ENCODE data around the gene SAFB. TPM values are rescaled to one million over a fixed set of nuclear protein-coding genes. Genes with fewer than 3 reads are reported as not detected.
A peak's percentile ranks its signal among the peaks of the same experiment; 100 is the strongest.

Gene SAFB
- total RNA-seq, 1 donor from 2014 or later = 127 TPM

DNA sequence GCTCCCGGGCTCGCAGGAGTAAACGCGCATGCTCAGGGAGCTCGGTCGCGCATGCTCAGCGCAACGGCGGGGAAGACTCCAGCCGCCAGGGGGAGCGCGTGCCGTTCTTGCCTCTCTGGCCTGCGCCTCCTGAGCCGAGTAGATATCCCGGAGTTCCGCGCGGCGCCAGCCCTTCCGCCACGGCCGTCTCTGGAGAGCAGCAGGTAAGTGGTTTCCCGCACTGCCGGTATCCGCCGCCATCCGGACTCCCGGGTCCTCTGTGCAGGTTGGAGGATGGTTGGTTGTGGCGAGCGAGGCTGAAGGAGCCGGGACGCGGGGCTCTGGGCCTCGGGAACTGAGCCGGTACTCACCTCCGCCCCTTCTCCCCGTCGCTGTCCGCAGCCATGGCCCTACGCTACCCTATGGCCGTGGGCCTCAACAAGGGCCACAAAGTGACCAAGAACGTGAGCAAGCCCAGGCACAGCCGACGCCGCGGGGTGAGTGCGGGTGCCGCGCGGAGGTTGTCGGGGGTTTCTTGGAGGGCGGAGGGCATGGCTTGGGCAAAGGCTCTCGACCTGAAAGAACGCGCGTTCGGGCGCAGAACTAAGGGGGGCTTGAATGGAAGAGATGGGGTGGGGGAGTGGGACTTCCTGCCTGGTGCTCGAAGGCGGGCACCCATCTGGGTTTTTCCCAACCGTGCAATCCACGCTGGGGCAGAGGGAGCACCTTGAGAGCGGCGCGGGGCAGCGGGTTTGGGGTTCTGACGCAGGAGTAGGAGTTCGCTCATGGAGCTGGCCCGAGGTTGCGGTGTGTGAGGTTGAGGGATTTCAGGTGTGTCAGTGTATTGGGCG is 67.5 kb downstream of the SAFB start, which contains the start of gene RPL36:
Gene RPL36, plus strand, starts transcription at position 171 of the 830 bp plus-strand sequence. Its CDS starts 213 bp downstream, at position 384.
- peak within 1 kb of the TSS; percentile 95 for H3K27ac Mint-ChIP-seq
- no peaks in the 10 kb centered on the region for H3K27me3 Mint-ChIP-seq
- peaks cover 5% of the 10 kb centered on the region for H3K4me1 Mint-ChIP-seq (ENCODE audit: unreplicated experiment)
- H3K4me3 Mint-ChIP-seq = peak within 1 kb of the TSS; percentile 97
- TF ChIP-seq, protein P1, sequence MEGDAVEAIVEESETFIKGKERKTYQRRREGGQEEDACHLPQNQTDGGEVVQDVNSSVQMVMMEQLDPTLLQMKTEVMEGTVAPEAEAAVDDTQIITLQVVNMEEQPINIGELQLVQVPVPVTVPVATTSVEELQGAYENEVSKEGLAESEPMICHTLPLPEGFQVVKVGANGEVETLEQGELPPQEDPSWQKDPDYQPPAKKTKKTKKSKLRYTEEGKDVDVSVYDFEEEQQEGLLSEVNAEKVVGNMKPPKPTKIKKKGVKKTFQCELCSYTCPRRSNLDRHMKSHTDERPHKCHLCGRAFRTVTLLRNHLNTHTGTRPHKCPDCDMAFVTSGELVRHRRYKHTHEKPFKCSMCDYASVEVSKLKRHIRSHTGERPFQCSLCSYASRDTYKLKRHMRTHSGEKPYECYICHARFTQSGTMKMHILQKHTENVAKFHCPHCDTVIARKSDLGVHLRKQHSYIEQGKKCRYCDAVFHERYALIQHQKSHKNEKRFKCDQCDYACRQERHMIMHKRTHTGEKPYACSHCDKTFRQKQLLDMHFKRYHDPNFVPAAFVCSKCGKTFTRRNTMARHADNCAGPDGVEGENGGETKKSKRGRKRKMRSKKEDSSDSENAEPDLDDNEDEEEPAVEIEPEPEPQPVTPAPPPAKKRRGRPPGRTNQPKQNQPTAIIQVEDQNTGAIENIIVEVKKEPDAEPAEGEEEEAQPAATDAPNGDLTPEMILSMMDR (conservative IDR thresholded peaks at IDR 0.05) = peak; percentile 96
- H3K36me3 Mint-ChIP-seq = peaks cover 6% of the 10 kb centered on the region
- DNase-seq (ENCODE audit: extremely low spot score, unreplicated experiment) = peak; percentile 100
- no peaks in the 10 kb centered on the region for H3K9me3 Mint-ChIP-seq

DNA sequence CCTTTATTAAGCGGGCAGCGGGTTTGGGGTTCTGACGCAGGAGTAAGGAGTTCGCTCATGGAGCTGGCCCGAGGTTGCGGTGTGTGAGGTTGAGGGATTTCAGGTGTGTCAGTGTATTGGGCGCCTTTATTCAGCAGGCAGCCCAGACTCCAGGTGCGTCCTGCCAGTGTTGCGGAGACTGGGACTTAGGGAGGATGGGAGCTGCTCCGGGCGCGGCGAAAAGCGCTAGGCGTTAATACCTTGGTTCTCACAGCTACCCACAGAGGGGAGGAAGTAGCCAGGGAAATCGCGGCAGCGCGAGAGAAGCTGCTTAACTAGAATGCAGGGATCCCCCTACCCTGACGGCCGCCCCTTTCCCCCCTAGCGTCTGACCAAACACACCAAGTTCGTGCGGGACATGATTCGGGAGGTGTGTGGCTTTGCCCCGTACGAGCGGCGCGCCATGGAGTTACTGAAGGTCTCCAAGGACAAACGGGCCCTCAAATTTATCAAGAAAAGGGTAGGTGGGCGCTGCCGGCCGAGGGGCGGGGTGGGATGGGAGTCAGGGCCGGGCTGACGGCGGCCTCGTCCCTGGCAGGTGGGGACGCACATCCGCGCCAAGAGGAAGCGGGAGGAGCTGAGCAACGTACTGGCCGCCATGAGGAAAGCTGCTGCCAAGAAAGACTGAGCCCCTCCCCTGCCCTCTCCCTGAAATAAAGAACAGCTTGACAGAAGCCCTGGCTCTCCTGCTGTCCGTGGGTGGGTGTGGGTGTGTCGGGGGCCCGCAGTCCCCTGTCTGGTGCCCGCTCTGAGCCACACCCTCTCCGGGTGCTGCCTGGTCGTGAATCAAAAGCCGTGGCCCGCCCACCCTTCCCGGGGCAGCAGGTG is 68.3 kb downstream of the SAFB start:
- TF ChIP-seq, protein P1 (conservative IDR thresholded peaks at IDR 0.05) = no peak
- no peak for DNase-seq (ENCODE audit: extremely low spot score, unreplicated experiment)
- H3K27ac Mint-ChIP-seq = peak overlapping the region; percentile 95
- peak overlapping the region; percentile 97 for H3K4me3 Mint-ChIP-seq
- H3K4me1 Mint-ChIP-seq (ENCODE audit: unreplicated experiment) = peaks cover 5% of the 10 kb centered on the region
- H3K27me3 Mint-ChIP-seq = no peaks in the 10 kb centered on the region
- H3K36me3 Mint-ChIP-seq = peaks cover 6% of the 10 kb centered on the region
- no peaks in the 10 kb centered on the region for H3K9me3 Mint-ChIP-seq

DNA sequence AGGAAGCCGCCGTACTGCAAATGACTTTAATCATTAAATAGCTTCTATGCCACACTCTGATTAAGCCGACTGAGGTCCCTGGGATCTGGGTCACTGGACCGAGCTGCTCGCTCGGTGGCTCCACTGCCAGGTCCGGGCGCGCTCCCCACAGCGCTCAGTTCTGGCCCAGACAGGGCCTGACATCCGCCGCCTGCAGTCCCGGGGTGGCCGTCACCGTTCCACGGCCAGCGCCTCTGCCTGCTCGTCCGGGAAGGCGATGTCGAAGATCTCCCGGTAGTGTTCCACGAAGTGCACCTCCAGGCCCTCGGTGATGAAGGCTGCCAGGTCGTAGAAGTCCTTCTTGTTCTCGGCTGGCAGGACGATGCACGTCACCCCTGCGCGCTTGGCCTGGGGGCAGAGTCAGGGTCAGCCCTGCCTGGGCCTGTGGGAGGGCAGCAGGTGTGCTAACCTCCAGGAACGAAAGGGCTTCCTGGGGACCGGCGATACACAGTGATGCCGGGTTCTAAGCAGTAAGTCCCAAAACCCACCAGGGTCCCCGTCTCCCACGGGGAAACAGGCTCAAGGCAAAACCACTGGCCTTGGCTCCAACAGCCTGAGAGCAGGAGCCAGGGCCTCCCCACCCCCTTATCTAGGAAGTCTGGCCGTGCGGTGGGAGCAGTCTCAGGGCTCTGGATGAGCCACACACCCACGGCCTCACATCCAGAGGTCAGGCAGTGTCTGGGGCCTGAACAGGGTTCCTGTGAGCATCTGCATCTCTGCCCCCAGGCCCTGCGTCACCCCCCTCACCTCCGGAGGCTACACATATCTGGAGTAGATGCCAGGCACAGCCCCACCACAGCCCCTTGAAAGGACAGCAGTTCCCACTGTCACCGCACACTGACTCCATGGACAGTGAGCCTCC is 69.2 kb downstream of the SAFB start:
- H3K4me1 Mint-ChIP-seq (ENCODE audit: unreplicated experiment) = peaks cover 5% of the 10 kb centered on the region
- H3K27ac Mint-ChIP-seq = peak overlapping the region; percentile 65
- peaks cover 6% of the 10 kb centered on the region for H3K36me3 Mint-ChIP-seq
- TF ChIP-seq, protein P1 (conservative IDR thresholded peaks at IDR 0.05) = no peak
- H3K9me3 Mint-ChIP-seq = no peaks in the 10 kb centered on the region
- peak overlapping the region; percentile 97 for H3K4me3 Mint-ChIP-seq
- no peak for DNase-seq (ENCODE audit: extremely low spot score, unreplicated experiment)
- H3K27me3 Mint-ChIP-seq = no peaks in the 10 kb centered on the region

DNA sequence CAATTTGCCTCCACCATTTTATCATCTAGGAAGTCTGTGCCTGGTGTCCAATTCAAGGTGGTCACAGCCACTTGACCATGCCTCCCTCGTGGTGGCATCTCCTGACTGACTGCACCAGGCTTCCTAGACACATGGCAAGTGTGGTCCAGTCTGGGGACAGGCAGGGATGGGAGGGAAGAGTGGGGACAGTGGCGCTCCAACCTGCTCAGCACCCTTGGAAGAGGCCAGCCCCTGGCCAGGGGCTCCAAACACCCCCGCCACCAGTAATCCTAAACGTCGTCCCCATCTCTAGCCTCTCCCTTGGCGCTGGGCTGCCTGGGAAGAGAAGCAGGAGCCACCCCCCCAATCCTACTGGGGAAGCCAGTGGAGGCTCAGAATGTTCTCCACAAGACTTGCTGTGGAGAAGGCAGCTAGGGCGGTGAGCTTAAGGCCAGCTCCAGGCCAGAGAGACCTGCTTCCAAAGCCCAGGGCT is 69.9 kb downstream of the SAFB start:
- H3K27ac Mint-ChIP-seq = peak overlapping the region; percentile 65
- no peaks in the 10 kb centered on the region for H3K9me3 Mint-ChIP-seq
- TF ChIP-seq, protein P1 (conservative IDR thresholded peaks at IDR 0.05) = no peak
- no peaks in the 10 kb centered on the region for H3K27me3 Mint-ChIP-seq
- H3K4me3 Mint-ChIP-seq = peak overlapping the region; percentile 97
- H3K4me1 Mint-ChIP-seq (ENCODE audit: unreplicated experiment) = peaks cover 5% of the 10 kb centered on the region
- H3K36me3 Mint-ChIP-seq = peaks cover 6% of the 10 kb centered on the region
- no peak for DNase-seq (ENCODE audit: extremely low spot score, unreplicated experiment)

All from type B pancreatic cell (in vitro differentiated cells).